SK-N-SH (cell line): ENCODE measurements around the gene ACBD7. TPM values are rescaled to one million over a fixed set of nuclear protein-coding genes. Genes with fewer than 3 reads are reported as not detected.

Experiments
- CTCF ChIA-PET: fragments of 300-600, 350-600 bp; formaldehyde crosslinking; extraction: SDS; loops from one replicate; lab custom pipeline; 2021; lab: Yijun Ruan, JAX
- POLR2A ChIA-PET: fragments of 350-600 bp; sonication (Branson Sonifier 250); formaldehyde crosslinking; extraction: SDS; loops from one replicate; lab custom pipeline; 2020; ENCODE audit warnings: antibody characterized with exemption, inconsistent platforms; lab: Yijun Ruan, JAX
- DNase-seq: peaks from one replicate; pipeline ENCODE4 v3.0.0; 2012
- H2AFZ ChIP-seq: fragments of 200-600 bp; sonication (generic); 2 replicates; pipeline ENCODE4 v1.8.1; 2016; ENCODE audit warnings: antibody characterized with exemption, mild to moderate bottlenecking, low read depth
- H3F3A ChIP-seq: fragments of 200-600 bp; sonication (generic); replicated peaks from 2 replicates; pipeline ENCODE3; 2016; ENCODE audit warnings: antibody characterized with exemption, mild to moderate bottlenecking; ENCODE audit not compliant: insufficient read depth
- H3K27ac ChIP-seq, 2 experiments: fragments of 200-500 bp in 1 of 2; fragments of 200-600 bp in 1 of 2; sonication (Bioruptor generic) in 1 of 2; sonication (generic), shearing (Covaris generic) in 1 of 2; 2 replicates each; pipeline versions ENCODE4 v1.5.1 to v1.6.1; 2014 to 2016; ENCODE audit warnings: low read depth in 2 of 2, inconsistent platforms in 1 of 2, low read length in 1 of 2, mild to moderate bottlenecking in 1 of 2, mixed read lengths in 1 of 2
- H3K27me3 ChIP-seq: fragments of 200-600 bp; sonication (generic), shearing (Covaris generic); 2 replicates; pipeline ENCODE4 v1.6.1; 2016; ENCODE audit warnings: mixed run types; ENCODE audit not compliant: insufficient read depth
- H3K36me3 ChIP-seq, 2 experiments: fragments of 200-500 bp in 1 of 2; fragments of 200-600 bp in 1 of 2; sonication (Bioruptor generic) in 1 of 2; sonication (generic) in 1 of 2; replicated peaks in 1 of 2; 2 replicates each; pipeline versions ENCODE3 to v1.5.1; 2014 to 2016; ENCODE audit warnings: low read length in 1 of 2, mild to moderate bottlenecking in 1 of 2; ENCODE audit not compliant: insufficient read depth in 2 of 2, control insufficient read depth in 1 of 2
- H3K4me1 ChIP-seq, 2 experiments: fragments of 200-500 bp in 1 of 2; fragments of 200-600 bp in 1 of 2; sonication (Bioruptor generic) in 1 of 2; sonication (generic), shearing (Covaris generic) in 1 of 2; 2 replicates each; pipeline versions ENCODE4 v1.5.1 to v1.6.1; 2014 to 2016; ENCODE audit warnings: low read depth in 1 of 2, low read length in 1 of 2, mixed run types in 1 of 2; ENCODE audit not compliant: insufficient read depth in 2 of 2, control insufficient read depth in 1 of 2
- H3K4me2 ChIP-seq: fragments of 200-600 bp; sonication (generic), shearing (Covaris generic); 2 replicates; pipeline ENCODE4 v1.6.1; 2017; ENCODE audit warnings: mixed run types
- H3K4me3 ChIP-seq, 2 experiments: fragments of 200-500 bp in 1 of 2; fragments of 200-600 bp in 1 of 2; sonication (Bioruptor generic) in 1 of 2; sonication (generic), shearing (Covaris generic) in 1 of 2; 2 replicates each; pipeline versions ENCODE4 v1.5.1 to v1.8.1; 2014 to 2016; ENCODE audit warnings: low read depth in 2 of 2, inconsistent platforms in 1 of 2, low read length in 1 of 2, mild to moderate bottlenecking in 1 of 2, mixed read lengths in 1 of 2, moderate library complexity in 1 of 2
- H3K79me2 ChIP-seq: fragments of 200-600 bp; sonication (generic); 2 replicates; pipeline ENCODE4 v1.8.1; 2017; ENCODE audit warnings: mild to moderate bottlenecking; ENCODE audit not compliant: insufficient read depth
- H3K9ac ChIP-seq: fragments of 200-600 bp; sonication (generic); 2 replicates; pipeline ENCODE4 v1.6.1; 2017; ENCODE audit warnings: mixed run types
- H3K9me2 ChIP-seq: fragments of 200-600 bp; sonication (generic); 2 replicates; pipeline ENCODE4 v1.6.1; 2017; ENCODE audit warnings: mixed run types
- H3K9me3 ChIP-seq: fragments of 200-600 bp; sonication (generic); 2 replicates; pipeline ENCODE4 v1.6.1; 2017; ENCODE audit warnings: mixed run types, mild to moderate bottlenecking, moderate library complexity
- H4K20me1 ChIP-seq: fragments of 200-600 bp; sonication (generic); 2 replicates; pipeline ENCODE4 v1.6.1; 2017; ENCODE audit warnings: mild to moderate bottlenecking, mixed run types; ENCODE audit not compliant: insufficient read depth
- EZH2phosphoT487 ChIP-seq: fragments of 200-600 bp; sonication (generic); IDR thresholded peaks from 2 replicates; pipeline ENCODE4 v1.6.1; 2017; ENCODE audit warnings: low read depth, mixed run types, mild to moderate bottlenecking, antibody characterized with exemption, moderate library complexity, borderline replicate concordance
- GABPA ChIP-seq: IDR thresholded peaks from 2 replicates; pipeline ENCODE4 v1.4.0; 2012; ENCODE audit warnings: low read depth, mild to moderate bottlenecking
- GATA2 ChIP-seq: sonication (generic); formaldehyde crosslinking; IDR thresholded peaks from 2 replicates; pipeline ENCODE4 v1.5.0; 2020; ENCODE audit warnings: mild to moderate bottlenecking, missing genetic modification reagents
- JUND ChIP-seq: IDR thresholded peaks from 2 replicates; pipeline ENCODE4 v1.4.0; 2012
- MEF2A ChIP-seq: IDR thresholded peaks from 2 replicates; pipeline ENCODE4 v1.4.0; 2012; ENCODE audit warnings: low read depth, borderline replicate concordance
- MXI1 ChIP-seq: IDR thresholded peaks from 2 replicates; pipeline ENCODE4 v1.6.1; 2012; ENCODE audit warnings: mild to moderate bottlenecking, low read depth, low read length, improper control_type of control experiment
- RAD21 ChIP-seq: IDR thresholded peaks from 2 replicates; pipeline ENCODE4 v1.6.1; 2012; ENCODE audit warnings: mild to moderate bottlenecking, low read length
- RXRA ChIP-seq: IDR thresholded peaks from 2 replicates; pipeline ENCODE4 v1.4.0; 2012; ENCODE audit warnings: low read depth, mild to moderate bottlenecking, borderline replicate concordance
- SIN3A ChIP-seq: IDR thresholded peaks from 2 replicates; pipeline ENCODE4 v1.6.1; 2012; ENCODE audit warnings: low read depth, mild to moderate bottlenecking, low read length, moderate library complexity, borderline replicate concordance
- SMC3 ChIP-seq: IDR thresholded peaks from 2 replicates; pipeline ENCODE4 v1.6.1; 2012; ENCODE audit warnings: low read depth, low read length, improper control_type of control experiment
- TAF1 ChIP-seq: IDR thresholded peaks from 2 replicates; pipeline ENCODE4 v1.6.1; 2012; ENCODE audit warnings: low read depth, mild to moderate bottlenecking, low read length, moderate library complexity, borderline replicate concordance
- TEAD4 ChIP-seq: IDR thresholded peaks from 2 replicates; pipeline ENCODE4 v1.4.0; 2012; ENCODE audit warnings: mild to moderate bottlenecking, borderline replicate concordance; ENCODE audit not compliant: insufficient read depth
- YY1 ChIP-seq: IDR thresholded peaks from 2 replicates; pipeline ENCODE4 v1.4.0; 2012; ENCODE audit warnings: low read depth, mild to moderate bottlenecking
- WGBS: methylation state at CpG from one replicate; pipeline ENCODE4 v1.1.6; 2017; ENCODE audit warnings: low lambda C conversion rate; 5-methylcytosine and 5-hydroxymethylcytosine counted together
- polyA plus RNA-seq, 3 experiments: library from polyadenylated mRNA; depleted of rRNA; stranded (reverse); fragments of >200 nt; gene quantifications; 2 replicates each; pipeline ENCODE4 v1.2.3, GENCODE V29; 2012
- TF ChIP-seq, protein P1 (sequence below): IDR thresholded peaks from 2 replicates; pipeline ENCODE4 v1.4.0; 2012; ENCODE audit warnings: low read depth
- TF ChIP-seq, protein P2 (sequence below): fragments of 200-600 bp; sonication (generic); IDR thresholded peaks from 2 replicates; pipeline ENCODE4 v1.6.1; 2017; ENCODE audit warnings: antibody characterized with exemption, mild to moderate bottlenecking, moderate library complexity
- TF ChIP-seq, protein P3 (sequence below): IDR thresholded peaks from 2 replicates; pipeline ENCODE4 v1.4.0; 2012; ENCODE audit warnings: low read depth, borderline replicate concordance
- TF ChIP-seq, protein P4 (sequence below): fragments of 150-350 bp; IDR thresholded peaks from 2 replicates; pipeline ENCODE4 v1.6.1; 2017; ENCODE audit warnings: antibody characterized with exemption, low read length, low read depth, borderline replicate concordance
- TF ChIP-seq, protein P5 (sequence below): IDR thresholded peaks from 2 replicates; pipeline ENCODE4 v1.6.1; 2012; ENCODE audit warnings: mild to moderate bottlenecking, low read depth, low read length, moderate library complexity

Gene ACBD7
- polyA plus RNA-seq, 1 of the 3 experiments (the other 2 are of a cell fraction) = 0.92 TPM

DNA sequence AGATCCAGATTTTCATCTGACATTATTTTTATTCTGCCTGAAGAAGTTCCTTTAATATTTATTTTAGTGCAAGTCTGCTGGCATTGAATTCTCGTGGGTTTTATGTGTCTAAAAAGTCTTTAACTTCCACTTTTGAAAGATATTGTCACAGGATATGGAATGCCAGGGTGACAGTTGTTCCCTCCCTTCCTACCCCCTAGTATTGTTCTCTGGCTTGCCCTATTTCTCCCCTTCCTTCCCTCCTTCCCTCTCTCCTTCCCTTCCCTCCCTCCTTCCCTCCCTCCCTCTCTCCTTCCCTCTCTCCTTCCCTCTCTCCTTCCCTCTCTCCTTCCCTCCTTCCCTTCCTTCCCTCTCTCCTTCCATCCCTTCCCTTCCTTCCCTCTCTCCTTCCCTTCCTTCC is 29.9 kb downstream of the ACBD7 start (continued):
- no peak for TF ChIP-seq GABPA
- TF ChIP-seq RAD21 = no peak

DNA sequence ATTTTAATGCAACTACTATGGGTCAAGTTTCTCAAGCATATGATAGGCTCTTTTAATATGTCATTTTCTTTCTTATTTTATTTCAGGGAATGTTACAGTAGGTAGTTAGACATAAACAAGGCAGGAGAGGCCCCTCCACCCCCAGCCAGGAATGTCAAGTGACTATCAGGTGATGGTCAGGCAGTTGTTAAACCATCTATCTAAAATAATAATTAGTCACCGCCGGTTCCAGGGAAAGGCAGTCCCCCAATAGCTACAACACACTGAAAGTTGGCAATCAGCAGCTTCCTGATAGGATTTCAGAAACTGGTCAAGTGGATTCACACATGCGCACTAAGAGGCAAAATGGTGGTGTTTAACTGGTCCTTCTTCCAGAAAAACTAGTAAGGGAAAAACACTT is 35.5 kb downstream of the ACBD7 start:
- no peaks in the 10 kb centered on the region for H3K36me3 ChIP-seq
- no peaks in the 10 kb centered on the region for H3K27me3 ChIP-seq
- H3K9me3 ChIP-seq = 0 out of 2 replicates have a peak, but pooled peaks cover 3% of the 10 kb centered on the region
- H3K4me3 ChIP-seq = no peak overlapping the region
- H3K9ac ChIP-seq = no peak overlapping the region
- 63% methylated on average over 3 of the region's 3 CpGs for WGBS
- no peaks in the 10 kb centered on the region for H3F3A ChIP-seq
- no peak overlapping the region for H2AFZ ChIP-seq
- no peaks in the 10 kb centered on the region for H3K4me1 ChIP-seq
- ChIA-PET CTCF (no interaction called here), POLR2A (no interaction called here)
- no peaks in the 10 kb centered on the region for H3K9me2 ChIP-seq
- no peak overlapping the region for H3K27ac ChIP-seq
- no peaks in the 10 kb centered on the region for H3K79me2 ChIP-seq
- DNase-seq = no peak
- H4K20me1 ChIP-seq = no peaks in the 10 kb centered on the region
- TF ChIP-seq SIN3A (no peak), GATA2 (no peak), TAF1 (no peak), TEAD4 (no peak), RXRA (no peak), EZH2phosphoT487 (no peak), YY1 (no peak), SMC3 (no peak), MEF2A (no peak), MXI1 (no peak), JUND (no peak)
- TF ChIP-seq, protein P1, sequence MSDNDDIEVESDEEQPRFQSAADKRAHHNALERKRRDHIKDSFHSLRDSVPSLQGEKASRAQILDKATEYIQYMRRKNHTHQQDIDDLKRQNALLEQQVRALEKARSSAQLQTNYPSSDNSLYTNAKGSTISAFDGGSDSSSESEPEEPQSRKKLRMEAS = no peak
- TF ChIP-seq, protein P2, sequence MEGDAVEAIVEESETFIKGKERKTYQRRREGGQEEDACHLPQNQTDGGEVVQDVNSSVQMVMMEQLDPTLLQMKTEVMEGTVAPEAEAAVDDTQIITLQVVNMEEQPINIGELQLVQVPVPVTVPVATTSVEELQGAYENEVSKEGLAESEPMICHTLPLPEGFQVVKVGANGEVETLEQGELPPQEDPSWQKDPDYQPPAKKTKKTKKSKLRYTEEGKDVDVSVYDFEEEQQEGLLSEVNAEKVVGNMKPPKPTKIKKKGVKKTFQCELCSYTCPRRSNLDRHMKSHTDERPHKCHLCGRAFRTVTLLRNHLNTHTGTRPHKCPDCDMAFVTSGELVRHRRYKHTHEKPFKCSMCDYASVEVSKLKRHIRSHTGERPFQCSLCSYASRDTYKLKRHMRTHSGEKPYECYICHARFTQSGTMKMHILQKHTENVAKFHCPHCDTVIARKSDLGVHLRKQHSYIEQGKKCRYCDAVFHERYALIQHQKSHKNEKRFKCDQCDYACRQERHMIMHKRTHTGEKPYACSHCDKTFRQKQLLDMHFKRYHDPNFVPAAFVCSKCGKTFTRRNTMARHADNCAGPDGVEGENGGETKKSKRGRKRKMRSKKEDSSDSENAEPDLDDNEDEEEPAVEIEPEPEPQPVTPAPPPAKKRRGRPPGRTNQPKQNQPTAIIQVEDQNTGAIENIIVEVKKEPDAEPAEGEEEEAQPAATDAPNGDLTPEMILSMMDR = no peak
- TF ChIP-seq, protein P3, sequence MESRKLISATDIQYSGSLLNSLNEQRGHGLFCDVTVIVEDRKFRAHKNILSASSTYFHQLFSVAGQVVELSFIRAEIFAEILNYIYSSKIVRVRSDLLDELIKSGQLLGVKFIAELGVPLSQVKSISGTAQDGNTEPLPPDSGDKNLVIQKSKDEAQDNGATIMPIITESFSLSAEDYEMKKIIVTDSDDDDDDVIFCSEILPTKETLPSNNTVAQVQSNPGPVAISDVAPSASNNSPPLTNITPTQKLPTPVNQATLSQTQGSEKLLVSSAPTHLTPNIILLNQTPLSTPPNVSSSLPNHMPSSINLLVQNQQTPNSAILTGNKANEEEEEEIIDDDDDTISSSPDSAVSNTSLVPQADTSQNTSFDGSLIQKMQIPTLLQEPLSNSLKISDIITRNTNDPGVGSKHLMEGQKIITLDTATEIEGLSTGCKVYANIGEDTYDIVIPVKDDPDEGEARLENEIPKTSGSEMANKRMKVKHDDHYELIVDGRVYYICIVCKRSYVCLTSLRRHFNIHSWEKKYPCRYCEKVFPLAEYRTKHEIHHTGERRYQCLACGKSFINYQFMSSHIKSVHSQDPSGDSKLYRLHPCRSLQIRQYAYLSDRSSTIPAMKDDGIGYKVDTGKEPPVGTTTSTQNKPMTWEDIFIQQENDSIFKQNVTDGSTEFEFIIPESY = no peak
- TF ChIP-seq, protein P4, sequence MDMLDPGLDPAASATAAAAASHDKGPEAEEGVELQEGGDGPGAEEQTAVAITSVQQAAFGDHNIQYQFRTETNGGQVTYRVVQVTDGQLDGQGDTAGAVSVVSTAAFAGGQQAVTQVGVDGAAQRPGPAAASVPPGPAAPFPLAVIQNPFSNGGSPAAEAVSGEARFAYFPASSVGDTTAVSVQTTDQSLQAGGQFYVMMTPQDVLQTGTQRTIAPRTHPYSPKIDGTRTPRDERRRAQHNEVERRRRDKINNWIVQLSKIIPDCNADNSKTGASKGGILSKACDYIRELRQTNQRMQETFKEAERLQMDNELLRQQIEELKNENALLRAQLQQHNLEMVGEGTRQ = no peak
- TF ChIP-seq, protein P5, sequence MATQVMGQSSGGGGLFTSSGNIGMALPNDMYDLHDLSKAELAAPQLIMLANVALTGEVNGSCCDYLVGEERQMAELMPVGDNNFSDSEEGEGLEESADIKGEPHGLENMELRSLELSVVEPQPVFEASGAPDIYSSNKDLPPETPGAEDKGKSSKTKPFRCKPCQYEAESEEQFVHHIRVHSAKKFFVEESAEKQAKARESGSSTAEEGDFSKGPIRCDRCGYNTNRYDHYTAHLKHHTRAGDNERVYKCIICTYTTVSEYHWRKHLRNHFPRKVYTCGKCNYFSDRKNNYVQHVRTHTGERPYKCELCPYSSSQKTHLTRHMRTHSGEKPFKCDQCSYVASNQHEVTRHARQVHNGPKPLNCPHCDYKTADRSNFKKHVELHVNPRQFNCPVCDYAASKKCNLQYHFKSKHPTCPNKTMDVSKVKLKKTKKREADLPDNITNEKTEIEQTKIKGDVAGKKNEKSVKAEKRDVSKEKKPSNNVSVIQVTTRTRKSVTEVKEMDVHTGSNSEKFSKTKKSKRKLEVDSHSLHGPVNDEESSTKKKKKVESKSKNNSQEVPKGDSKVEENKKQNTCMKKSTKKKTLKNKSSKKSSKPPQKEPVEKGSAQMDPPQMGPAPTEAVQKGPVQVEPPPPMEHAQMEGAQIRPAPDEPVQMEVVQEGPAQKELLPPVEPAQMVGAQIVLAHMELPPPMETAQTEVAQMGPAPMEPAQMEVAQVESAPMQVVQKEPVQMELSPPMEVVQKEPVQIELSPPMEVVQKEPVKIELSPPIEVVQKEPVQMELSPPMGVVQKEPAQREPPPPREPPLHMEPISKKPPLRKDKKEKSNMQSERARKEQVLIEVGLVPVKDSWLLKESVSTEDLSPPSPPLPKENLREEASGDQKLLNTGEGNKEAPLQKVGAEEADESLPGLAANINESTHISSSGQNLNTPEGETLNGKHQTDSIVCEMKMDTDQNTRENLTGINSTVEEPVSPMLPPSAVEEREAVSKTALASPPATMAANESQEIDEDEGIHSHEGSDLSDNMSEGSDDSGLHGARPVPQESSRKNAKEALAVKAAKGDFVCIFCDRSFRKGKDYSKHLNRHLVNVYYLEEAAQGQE = no peak
- TF ChIP-seq, all 33 proteins: peak for 0
- no peak overlapping the region for H3K4me2 ChIP-seq
